ENCODE data around the gene IDH1. TPM values are rescaled to one million over a fixed set of nuclear protein-coding genes. Genes with fewer than 3 reads are reported as not detected.

The IDH1 gene
- total and polyA plus RNA-seq, 2 of the 13 experiments (the other 11 are each of a cell fraction or from before 2014, with no cell fraction given), result 312 to 1,077 TPM

- TF ChIP-seq MAF1 (CRISPR knock-in tag; IDR thresholded peaks at IDR 0.05; ENCODE audit: borderline replicate concordance) (peak; percentile 38; the same call in 1 of the 2 replicates), ZNF468 (CRISPR knock-in tag; IDR thresholded peaks at IDR 0.05) (0 out of 2 replicates have a peak, but pooled peaks have one; percentile 62), NCOA1 (CRISPR knock-in tag; IDR thresholded peaks at IDR 0.05) (peak; percentile 59; the same call in 1 of the 2 replicates), ZSCAN29 (CRISPR knock-in tag; conservative IDR thresholded peaks at IDR 0.05) (peak; percentile 92), BRCA1 (CRISPR knock-in tag; IDR thresholded peaks at IDR 0.05) (no peak; the same call in 1 of the 2 replicates), ZNF296 (CRISPR knock-in tag; conservative IDR thresholded peaks at IDR 0.05) (no peak), ZBTB21 (CRISPR knock-in tag; IDR thresholded peaks at IDR 0.05) (no peak), KLF15 (CRISPR knock-in tag; IDR thresholded peaks at IDR 0.05; ENCODE audit: borderline replicate concordance) (no peak; the same call in 1 of the 2 replicates), ZNF431 (CRISPR knock-in tag; IDR thresholded peaks at IDR 0.05; ENCODE audit: borderline replicate concordance, low read depth) (no peak; the same call in 1 of the 2 replicates), EHMT2 (IDR thresholded peaks at IDR 0.05; ENCODE audit: borderline replicate concordance, low read depth, low read length) (no peak), BORCS8-MEF2B (CRISPR knock-in tag; IDR thresholded peaks at IDR 0.05) (peak; percentile 90), ZNF605 (CRISPR knock-in tag; IDR thresholded peaks at IDR 0.05) (peak; percentile 74; the same call in 1 of the 2 replicates), ZNF660 (CRISPR knock-in tag; IDR thresholded peaks at IDR 0.05; ENCODE audit: borderline replicate concordance, low read depth) (no peak), AFF4 (CRISPR knock-in tag; IDR thresholded peaks at IDR 0.05) (no peak), YY1 (IDR thresholded peaks at IDR 0.05; ENCODE audit: insufficient read depth, insufficient replicate concordance, low read depth, low read length) (peak; percentile 77), ATRX (CRISPR knock-in tag; IDR thresholded peaks at IDR 0.05; ENCODE audit: borderline replicate concordance) (no peak), PLRG1 (conservative IDR thresholded peaks at IDR 0.05) (no peak), GLMP (CRISPR knock-in tag; IDR thresholded peaks at IDR 0.05; ENCODE audit: borderline replicate concordance) (no peak), SIN3B (IDR thresholded peaks at IDR 0.05; ENCODE audit: low read length) (no peak), MTF1 (CRISPR knock-in tag; IDR thresholded peaks at IDR 0.05) (no peak), GTF2F1 (IDR thresholded peaks at IDR 0.05; ENCODE audit: low read length) (no peak), ZFP41 (CRISPR knock-in tag; IDR thresholded peaks at IDR 0.05; ENCODE audit: borderline replicate concordance) (no peak; the same call in 1 of the 2 replicates), FOXP4 (CRISPR knock-in tag; IDR thresholded peaks at IDR 0.05) (peak; percentile 97), RBAK (CRISPR knock-in tag; IDR thresholded peaks at IDR 0.05) (no peak), ADNP (CRISPR knock-in tag; IDR thresholded peaks at IDR 0.05) (no peak)
Measured at GRCh38 chr2:208254118-208254870, 577 bp downstream of the IDH1 start (continued).
